Measurements from ENCODE around the gene FRS3. TPM values are rescaled to one million over a fixed set of nuclear protein-coding genes. Genes with fewer than 3 reads are reported as not detected.
A peak's percentile ranks its signal among the peaks of the same experiment; 100 is the strongest.

FRS3 gene
- total RNA-seq, 2 donors from 2014 or later: 2.6 to 3.2 TPM

GRCh38 chr6:41791305-41791704, 11.6 kb upstream of the FRS3 start:
- DNase-seq (ENCODE audit: low spot score) (no peak), ATAC-seq (ENCODE audit: insufficient number of reproducible peaks, low FRiP score, low read depth) (no peak)
- TF ChIP-seq, protein P1, sequence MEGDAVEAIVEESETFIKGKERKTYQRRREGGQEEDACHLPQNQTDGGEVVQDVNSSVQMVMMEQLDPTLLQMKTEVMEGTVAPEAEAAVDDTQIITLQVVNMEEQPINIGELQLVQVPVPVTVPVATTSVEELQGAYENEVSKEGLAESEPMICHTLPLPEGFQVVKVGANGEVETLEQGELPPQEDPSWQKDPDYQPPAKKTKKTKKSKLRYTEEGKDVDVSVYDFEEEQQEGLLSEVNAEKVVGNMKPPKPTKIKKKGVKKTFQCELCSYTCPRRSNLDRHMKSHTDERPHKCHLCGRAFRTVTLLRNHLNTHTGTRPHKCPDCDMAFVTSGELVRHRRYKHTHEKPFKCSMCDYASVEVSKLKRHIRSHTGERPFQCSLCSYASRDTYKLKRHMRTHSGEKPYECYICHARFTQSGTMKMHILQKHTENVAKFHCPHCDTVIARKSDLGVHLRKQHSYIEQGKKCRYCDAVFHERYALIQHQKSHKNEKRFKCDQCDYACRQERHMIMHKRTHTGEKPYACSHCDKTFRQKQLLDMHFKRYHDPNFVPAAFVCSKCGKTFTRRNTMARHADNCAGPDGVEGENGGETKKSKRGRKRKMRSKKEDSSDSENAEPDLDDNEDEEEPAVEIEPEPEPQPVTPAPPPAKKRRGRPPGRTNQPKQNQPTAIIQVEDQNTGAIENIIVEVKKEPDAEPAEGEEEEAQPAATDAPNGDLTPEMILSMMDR (IDR thresholded peaks at IDR 0.05): no peak
- Histone ChIP-seq H3K9me3 (no peaks in the 10 kb centered on the region), H3K27me3 (replicated peaks; ENCODE audit: insufficient read depth) (no peaks in the 10 kb centered on the region), H3K4me1 (ENCODE audit: control insufficient read depth in 1 of 2, low read depth in 2 of 2) (peaks cover 5 to 14% of the 10 kb centered on the region in 2 donors), H3K4me3 (no peak overlapping the region), H3K27ac (no peak overlapping the region), H3K36me3 (peaks cover 13% of the 10 kb centered on the region)

- Histone ChIP-seq H3K27me3 (replicated peaks; ENCODE audit: insufficient read depth) (no peaks in the 10 kb centered on the region), H3K4me3 (no peak overlapping the region), H3K36me3 (peaks cover 13% of the 10 kb centered on the region), H3K27ac (no peak overlapping the region), H3K9me3 (no peaks in the 10 kb centered on the region), H3K4me1 (ENCODE audit: control insufficient read depth in 1 of 2, low read depth in 2 of 2) (peaks cover 12 to 26% of the 10 kb centered on the region in 2 donors)
- DNase-seq (ENCODE audit: low spot score) (no peak), ATAC-seq (ENCODE audit: insufficient number of reproducible peaks, low FRiP score, low read depth) (no peak)
- TF ChIP-seq, protein P1 (IDR thresholded peaks at IDR 0.05): no peak
These were observed 10.3 kb upstream of the FRS3 start for GRCh38 chr6:41790045-41790444.

- DNase-seq (ENCODE audit: low spot score) (no peak), ATAC-seq (ENCODE audit: insufficient number of reproducible peaks, low FRiP score, low read depth) (no peak)
- Histone ChIP-seq H3K9me3 (no peaks in the 10 kb centered on the region), H3K36me3 (peaks cover 13% of the 10 kb centered on the region), H3K4me1 (ENCODE audit: control insufficient read depth in 1 of 2, low read depth in 2 of 2) (peaks cover 12 to 30% of the 10 kb centered on the region in 2 donors), H3K27me3 (replicated peaks; ENCODE audit: insufficient read depth) (no peaks in the 10 kb centered on the region), H3K27ac (no peak overlapping the region), H3K4me3 (no peak overlapping the region)
- TF ChIP-seq, protein P1 (IDR thresholded peaks at IDR 0.05): no peak
These were observed 9.7 kb upstream of the FRS3 start for GRCh38 chr6:41789390-41789724.

DNA sequence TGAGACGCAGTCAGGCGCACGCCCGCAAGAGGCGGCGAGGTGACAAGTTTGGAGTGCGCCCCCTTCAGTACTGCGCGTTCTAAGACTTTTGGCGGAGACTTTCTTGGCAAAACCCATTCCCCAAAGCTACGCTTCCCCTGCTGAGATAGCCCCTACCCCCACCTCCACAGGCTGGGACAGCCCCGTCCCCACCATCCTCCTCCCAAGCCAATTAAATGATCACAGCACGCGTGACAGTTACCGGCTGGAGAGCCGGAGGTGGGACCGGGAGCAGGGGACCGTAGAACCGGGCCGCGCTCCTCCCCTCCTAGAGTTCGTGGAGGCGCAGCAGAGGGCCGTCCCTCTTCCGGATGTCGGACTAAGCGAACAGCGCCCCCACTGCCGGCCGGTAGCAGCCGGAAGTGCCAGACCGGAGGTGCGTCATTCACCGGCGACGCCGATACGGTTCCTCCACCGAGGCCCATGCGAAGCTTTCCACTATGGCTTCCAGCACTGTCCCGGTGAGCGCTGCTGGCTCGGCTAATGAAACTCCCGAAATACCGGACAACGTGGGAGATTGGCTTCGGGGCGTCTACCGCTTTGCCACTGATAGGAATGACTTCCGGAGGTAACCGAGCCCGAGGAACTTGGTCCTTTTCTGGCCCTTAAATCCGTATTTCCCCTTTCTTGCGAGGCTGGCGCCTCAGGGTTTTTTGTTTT, 7.7 kb upstream of the FRS3 start, which contains the start of gene TOMM6:
Gene TOMM6, plus strand, starts transcription at position 476 of the 699 bp plus-strand sequence. Its CDS starts 4 bp downstream, at position 480.
- peaks cover 12 to 30% of the 10 kb centered on the region in 2 donors for H3K4me1 ChIP-seq (ENCODE audit: control insufficient read depth in 1 of 2, low read depth in 2 of 2)
- peaks cover 12% of the 10 kb centered on the region for H3K36me3 ChIP-seq
- H3K4me3 ChIP-seq: peak within 1 kb of the TSS; percentile 94
- TF ChIP-seq, protein P1 (IDR thresholded peaks at IDR 0.05): peak; percentile 91
- no peaks in the 10 kb centered on the region for H3K9me3 ChIP-seq
- H3K27ac ChIP-seq: peak within 1 kb of the TSS; percentile 88 to 92
- no peaks in the 10 kb centered on the region for H3K27me3 ChIP-seq (replicated peaks; ENCODE audit: insufficient read depth)
- DNase-seq (ENCODE audit: low spot score) (peak; percentile 70), ATAC-seq (ENCODE audit: insufficient number of reproducible peaks, low FRiP score, low read depth) (peak; percentile 78)

DNA sequence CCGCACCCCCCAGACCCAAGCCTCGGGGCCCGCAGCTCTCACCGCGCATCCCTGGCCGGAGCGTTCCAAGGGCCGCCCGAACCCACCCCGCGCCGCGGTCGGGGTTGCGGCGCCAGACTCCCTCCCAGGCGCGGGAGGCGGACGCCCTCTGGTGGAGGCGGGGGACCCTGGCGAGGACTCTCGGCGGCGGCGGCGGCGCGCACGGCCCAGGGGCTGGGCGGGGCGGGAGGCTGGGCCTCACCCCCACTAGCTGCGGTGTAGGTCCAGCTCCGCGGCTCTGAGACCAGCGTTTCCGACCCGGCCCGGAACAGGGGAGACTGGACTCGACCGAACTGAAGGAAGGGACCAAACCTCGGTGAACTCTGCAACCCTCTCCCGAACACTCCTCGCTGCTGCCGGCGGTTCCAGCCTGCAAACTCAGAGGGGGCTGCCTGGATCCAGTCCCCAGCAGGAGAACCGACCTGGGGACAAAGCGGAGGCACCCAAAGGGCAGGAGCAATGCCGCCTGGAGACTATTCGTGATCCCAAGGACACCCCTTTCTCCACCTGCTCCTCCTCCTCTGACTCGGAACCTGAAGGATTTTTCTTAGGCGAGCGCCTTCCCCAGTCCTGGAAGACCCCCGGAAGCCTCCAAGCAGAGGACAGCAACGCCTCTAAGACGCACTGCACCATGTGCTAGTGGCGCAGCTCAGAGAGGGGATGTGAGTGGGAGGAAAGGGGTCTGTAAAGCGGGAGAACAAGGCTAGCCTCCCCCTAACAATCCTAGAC, 6.9 kb upstream of the FRS3 start:
- ATAC-seq (ENCODE audit: insufficient number of reproducible peaks, low FRiP score, low read depth) (peak; percentile 81), DNase-seq (ENCODE audit: low spot score) (peak; percentile 36)
- TF ChIP-seq, protein P1 (IDR thresholded peaks at IDR 0.05): peak; percentile 82
- H3K4me3 ChIP-seq: peak overlapping the region; percentile 94
- peak overlapping the region; percentile 88 to 92 for H3K27ac ChIP-seq
- peaks cover 12 to 33% of the 10 kb centered on the region in 2 donors for H3K4me1 ChIP-seq (ENCODE audit: control insufficient read depth in 1 of 2, low read depth in 2 of 2)
- no peaks in the 10 kb centered on the region for H3K27me3 ChIP-seq (replicated peaks; ENCODE audit: insufficient read depth)
- H3K9me3 ChIP-seq: no peaks in the 10 kb centered on the region
- H3K36me3 ChIP-seq: peaks cover 7% of the 10 kb centered on the region

Data from thoracic aorta (tissue), 2 donors.